ENCODE measurements around the gene FRMD6. TPM values are rescaled to one million over a fixed set of nuclear protein-coding genes. Genes with fewer than 3 reads are reported as not detected.
"Not testable (repeated sequence)": the region's sequence is repeated elsewhere in the genome, so short reads cannot be mapped to it uniquely, and the experiment has no call there.

The FRMD6 gene
- polyA plus RNA-seq, 4 donors: 19.1 to 41.7 (median 23.5) TPM

- DNase-seq (ENCODE audit: low read depth in 4 of 4, low spot score in 3 of 4): no peak
Observed at GRCh38 chr14:51716610-51717009, 64.9 kb downstream of the FRMD6 start.

GRCh38 chr14:51717766-51718165 is 66.1 kb downstream of the FRMD6 start:
- no peak for DNase-seq (ENCODE audit: low read depth in 4 of 4, low spot score in 3 of 4)

GRCh38 chr14:51719955-51720354 is 68.2 kb downstream of the FRMD6 start:
- DNase-seq (ENCODE audit: low read depth in 4 of 4, low spot score in 3 of 4): no peak

- DNase-seq (ENCODE audit: low read depth in 4 of 4, low spot score in 3 of 4): no peak
Observed at GRCh38 chr14:51723990-51724389, 72.3 kb downstream of the FRMD6 start.

- no peak for DNase-seq (ENCODE audit: low read depth in 4 of 4, low spot score in 3 of 4)
Observed at GRCh38 chr14:51724650-51725049, 72.9 kb downstream of the FRMD6 start.

- no peak for DNase-seq (ENCODE audit: low read depth in 4 of 4, low spot score in 3 of 4)
Observed at GRCh38 chr14:51725061-51725460, 73.4 kb downstream of the FRMD6 start.

- no peak for DNase-seq (ENCODE audit: low read depth in 4 of 4, low spot score in 3 of 4)
Observed at GRCh38 chr14:51726166-51726899, 74.6 kb downstream of the FRMD6 start.

GRCh38 chr14:51727526-51727925 is 75.8 kb downstream of the FRMD6 start:
- DNase-seq (ENCODE audit: low read depth in 4 of 4, low spot score in 3 of 4): no peak

- DNase-seq (ENCODE audit: low read depth in 4 of 4, low spot score in 3 of 4): no peak
Observed at GRCh38 chr14:51730098-51730497, 78.4 kb downstream of the FRMD6 start.

- DNase-seq (ENCODE audit: low read depth in 4 of 4, low spot score in 3 of 4): no peak
Observed at GRCh38 chr14:51730684-51731083, 79.0 kb downstream of the FRMD6 start.

GRCh38 chr14:51732494-51733112 is 80.9 kb downstream of the FRMD6 start:
- no peak for DNase-seq (ENCODE audit: low read depth in 4 of 4, low spot score in 3 of 4)

- DNase-seq (ENCODE audit: low read depth in 4 of 4, low spot score in 3 of 4): no peak
Observed at GRCh38 chr14:51733147-51733546, 81.4 kb downstream of the FRMD6 start.

- no peak for DNase-seq (ENCODE audit: low read depth in 4 of 4, low spot score in 3 of 4)
Observed at GRCh38 chr14:51735851-51736250, 84.1 kb downstream of the FRMD6 start.

- DNase-seq (ENCODE audit: low read depth in 4 of 4, low spot score in 3 of 4): no peak
Observed at GRCh38 chr14:51738754-51739153, 87.0 kb downstream of the FRMD6 start.

GRCh38 chr14:51743588-51744000 is 91.9 kb downstream of the FRMD6 start:
- no peak for DNase-seq (ENCODE audit: low read depth in 4 of 4, low spot score in 3 of 4)

GRCh38 chr14:51744372-51745130 is 92.8 kb downstream of the FRMD6 start:
- DNase-seq (ENCODE audit: low read depth in 4 of 4, low spot score in 3 of 4): no peak

GRCh38 chr14:51746823-51747222 is 95.1 kb downstream of the FRMD6 start:
- DNase-seq (ENCODE audit: low read depth in 4 of 4, low spot score in 3 of 4): not testable (repeated sequence)

- no peak for DNase-seq (ENCODE audit: low read depth in 4 of 4, low spot score in 3 of 4)
Observed at GRCh38 chr14:51750542-51750941, 98.8 kb downstream of the FRMD6 start.

- peak in 1 of 4 donors; percentile 5 for DNase-seq (ENCODE audit: low read depth in 4 of 4, low spot score in 3 of 4)
Observed at GRCh38 chr14:51751611-51752345, 100.1 kb downstream of the FRMD6 start.

GRCh38 chr14:51757756-51758155 is 106.0 kb downstream of the FRMD6 start:
- not testable (repeated sequence) for DNase-seq (ENCODE audit: low read depth in 4 of 4, low spot score in 3 of 4)

GRCh38 chr14:51759950-51760349 is 108.2 kb downstream of the FRMD6 start:
- DNase-seq (ENCODE audit: low read depth in 4 of 4, low spot score in 3 of 4): no peak

Measured in left renal pelvis (tissue), 4 donors.